Rectal smooth muscle tissue (tissue), 1 donor: ENCODE results near the gene PKN1.

Source experiments
- H3K27ac ChIP-seq: one replicate; pipeline ENCODE4 v1.7.0; 2013; ENCODE audit warnings: low read depth, low read length, inconsistent platforms
- H3K27me3 ChIP-seq: one replicate; pipeline ENCODE4 v1.7.0; 2013; ENCODE audit warnings: low read length; ENCODE audit not compliant: control insufficient read depth, insufficient read depth
- H3K36me3 ChIP-seq: one replicate; pipeline ENCODE4 v1.7.0; 2013; ENCODE audit warnings: low read length; ENCODE audit not compliant: control insufficient read depth, insufficient read depth
- H3K4me1 ChIP-seq: one replicate; pipeline ENCODE4 v1.7.0; 2013; ENCODE audit warnings: low read length; ENCODE audit not compliant: control insufficient read depth, insufficient read depth
- H3K4me3 ChIP-seq: one replicate; pipeline ENCODE4 v1.7.0; 2013; ENCODE audit warnings: low read length
- H3K9ac ChIP-seq: one replicate; pipeline ENCODE4 v1.7.0; 2013; ENCODE audit warnings: low read length

The PKN1 gene

DNA sequence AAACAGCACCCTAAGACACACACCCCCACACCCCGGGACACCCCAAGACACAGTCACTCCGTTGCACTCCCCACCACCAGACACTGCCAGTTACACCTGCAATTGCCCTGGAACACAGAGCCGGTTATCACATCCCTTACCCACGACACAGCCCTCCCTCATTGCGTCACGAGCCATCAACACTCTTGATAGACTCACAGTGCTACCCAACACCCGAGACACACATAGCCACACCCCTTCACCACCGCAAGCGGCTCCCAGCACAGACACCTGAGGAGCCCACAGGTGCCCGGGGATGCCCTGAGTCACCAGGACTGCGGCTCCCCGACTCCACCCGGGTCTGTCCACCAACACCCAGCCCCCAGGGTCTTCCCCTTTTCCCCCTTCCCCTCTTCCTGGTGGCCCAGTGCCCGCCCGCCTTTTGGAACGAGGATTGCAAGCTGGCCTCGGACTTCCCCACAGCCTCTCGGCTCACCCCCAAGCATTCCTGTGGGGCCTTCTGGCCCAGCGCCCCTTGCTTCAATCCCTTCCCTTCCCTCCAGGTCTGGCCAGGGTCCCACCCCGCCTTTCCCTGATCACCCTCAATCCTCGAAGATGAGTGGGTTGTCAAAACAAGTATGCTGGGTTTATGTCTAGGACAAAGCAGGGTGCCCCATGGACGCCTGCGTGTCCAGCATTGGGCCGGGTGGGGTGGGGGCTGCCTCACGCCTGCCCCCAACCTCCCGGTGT lies 43.7 kb downstream of the PKN1 start:
- H3K9ac ChIP-seq = no peak overlapping the region
- peaks cover 12% of the 10 kb centered on the region for H3K27me3 ChIP-seq
- H3K4me1 ChIP-seq = no peaks in the 10 kb centered on the region
- no peak overlapping the region for H3K4me3 ChIP-seq
- H3K36me3 ChIP-seq = peaks cover 7% of the 10 kb centered on the region
- H3K27ac ChIP-seq = no peak overlapping the region

DNA sequence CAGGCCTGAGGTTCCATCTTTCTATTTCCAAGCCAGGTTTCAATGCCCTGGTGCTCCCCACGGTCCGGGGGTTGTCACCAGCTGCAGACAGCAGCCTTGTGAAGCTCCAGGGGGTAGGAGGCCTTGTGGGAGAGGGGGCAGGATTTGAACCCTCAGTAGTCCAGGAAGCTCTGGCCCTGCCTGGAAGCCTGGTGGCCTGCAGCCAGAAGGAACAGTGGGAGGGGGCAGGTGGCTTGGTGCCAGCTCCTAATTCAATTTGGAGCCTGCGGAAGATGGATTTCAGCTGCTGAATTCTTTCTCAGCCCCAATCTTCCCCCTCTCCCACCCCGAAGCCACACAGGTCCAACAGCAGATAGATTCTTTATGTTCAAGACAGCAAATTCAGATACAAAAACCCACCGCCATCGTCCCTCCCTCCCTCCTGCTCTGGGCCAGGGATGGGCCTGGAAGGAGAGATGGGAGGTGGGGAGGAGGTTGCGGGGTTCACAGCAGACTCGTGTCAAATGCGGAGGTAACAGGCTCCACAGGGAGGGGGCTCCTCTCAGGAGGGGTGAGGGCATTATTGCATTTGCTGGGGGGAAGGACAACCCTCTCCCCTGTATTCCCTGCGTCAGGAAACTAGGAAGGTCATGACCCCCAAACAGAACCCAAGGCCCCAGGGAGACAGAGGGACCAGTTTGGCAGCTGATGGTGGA lies 44.5 kb downstream of the PKN1 start:
- Histone ChIP-seq H3K36me3 (peaks cover 12% of the 10 kb centered on the region), H3K4me1 (no peaks in the 10 kb centered on the region), H3K27ac (no peak overlapping the region)

DNA sequence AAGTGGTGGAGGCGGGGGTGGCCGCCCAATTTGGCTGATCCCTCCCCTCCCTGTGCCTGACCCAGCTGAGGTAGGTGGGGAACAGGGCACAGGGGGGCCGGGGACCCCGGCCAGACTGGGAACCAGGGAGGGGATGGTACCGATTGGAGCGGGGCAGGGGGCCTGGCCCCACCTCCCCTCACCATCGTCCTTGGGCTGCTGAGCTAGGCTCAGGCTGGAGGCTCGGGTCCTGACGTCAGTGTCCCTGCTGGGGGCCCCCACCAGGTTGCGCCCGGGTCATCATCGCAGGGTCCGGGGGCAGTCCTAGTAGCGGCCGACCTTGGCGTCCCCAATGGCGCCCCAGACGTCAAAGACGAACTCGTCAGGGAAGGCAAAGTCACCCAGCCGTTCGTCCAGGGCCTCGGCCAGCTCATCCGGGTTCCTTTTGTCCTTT lies 45.0 kb downstream of the PKN1 start:
- Histone ChIP-seq H3K4me3 (no peak overlapping the region), H3K36me3 (peaks cover 12% of the 10 kb centered on the region), H3K4me1 (no peaks in the 10 kb centered on the region), H3K27me3 (peaks cover 6% of the 10 kb centered on the region), H3K9ac (no peak overlapping the region), H3K27ac (no peak overlapping the region)

More for the DNA sequence above, 44.5 kb downstream of the PKN1 start:
- peaks cover 10% of the 10 kb centered on the region for H3K27me3 ChIP-seq
- H3K9ac ChIP-seq = no peak overlapping the region
- no peak overlapping the region for H3K4me3 ChIP-seq

DNA sequence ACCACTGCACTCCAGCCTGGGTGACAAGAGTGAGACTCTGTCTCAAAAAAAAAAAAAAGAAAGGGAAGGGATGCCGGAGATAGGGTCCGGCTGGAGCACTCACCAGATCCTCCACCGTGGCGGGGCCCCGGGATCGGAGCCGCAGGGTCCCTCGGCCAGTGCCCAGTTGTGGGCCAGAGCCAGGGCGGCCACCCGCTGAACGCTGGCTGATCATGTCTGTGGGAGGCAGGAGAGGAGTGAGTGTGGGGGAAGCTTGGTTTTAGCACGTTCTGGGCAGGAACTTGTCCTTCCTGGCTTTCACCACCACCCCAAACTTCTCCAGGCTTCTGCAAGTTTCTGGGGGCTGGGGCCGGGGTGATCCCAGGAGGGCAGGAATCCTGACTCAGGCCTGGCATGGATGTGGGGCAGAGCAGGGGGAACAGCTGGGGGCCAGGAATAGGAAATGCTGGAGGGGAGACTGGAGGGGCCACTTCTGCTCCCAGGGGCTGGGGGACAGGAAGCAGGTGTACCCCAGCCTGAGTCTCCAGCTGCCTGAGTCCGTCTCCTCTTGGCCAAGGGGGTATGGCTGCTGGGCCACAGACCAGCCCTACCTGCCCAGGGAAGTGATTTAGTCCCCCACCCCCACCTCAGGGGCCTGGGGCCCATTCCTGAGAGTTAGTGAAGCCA lies 46.3 kb downstream of the PKN1 start:
- Histone ChIP-seq H3K27me3 (peaks cover 6% of the 10 kb centered on the region), H3K4me1 (no peaks in the 10 kb centered on the region), H3K36me3 (peaks cover 12% of the 10 kb centered on the region), H3K9ac (no peak overlapping the region), H3K4me3 (no peak overlapping the region), H3K27ac (no peak overlapping the region)

DNA sequence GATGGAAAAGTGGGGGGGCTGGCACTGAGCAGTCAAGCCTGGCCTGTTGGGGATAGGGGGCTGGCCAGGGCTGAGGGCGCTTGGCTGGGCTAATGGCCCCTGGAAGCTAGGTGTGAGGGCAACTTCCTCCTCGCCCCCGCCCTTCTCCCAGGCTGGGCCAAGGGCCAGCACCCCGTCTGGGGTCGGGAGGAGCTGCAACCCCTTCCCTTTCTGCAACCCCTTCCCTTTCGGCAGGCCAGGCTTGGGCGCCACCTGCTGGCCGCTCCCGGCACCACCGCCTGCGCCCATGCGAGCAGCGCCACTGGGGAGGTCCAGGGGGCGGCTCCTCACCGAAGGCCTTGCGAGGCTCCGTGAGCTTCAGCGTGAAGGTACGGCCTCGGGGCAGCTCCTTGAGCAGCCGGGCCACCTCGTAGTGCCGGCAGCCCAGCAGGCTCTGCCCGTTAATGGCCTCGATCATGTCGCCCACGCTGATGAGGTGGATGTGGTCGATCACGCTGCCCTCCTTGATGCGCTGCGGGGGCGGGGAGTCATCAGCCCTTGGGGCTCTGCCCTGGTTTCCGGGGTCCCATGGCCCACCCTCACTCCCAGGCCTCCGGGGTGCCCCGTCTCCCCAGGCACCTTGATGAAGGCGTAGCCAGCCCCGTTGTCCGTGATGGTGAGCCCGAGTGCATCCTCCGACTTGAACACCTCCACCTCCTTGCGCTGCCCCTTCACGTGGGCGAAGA lies 47.0 kb downstream of the PKN1 start:
- no peak overlapping the region for H3K4me3 ChIP-seq
- no peak overlapping the region for H3K27ac ChIP-seq
- no peaks in the 10 kb centered on the region for H3K27me3 ChIP-seq
- peaks cover 12% of the 10 kb centered on the region for H3K36me3 ChIP-seq
- H3K4me1 ChIP-seq = no peaks in the 10 kb centered on the region
- no peak overlapping the region for H3K9ac ChIP-seq

DNA sequence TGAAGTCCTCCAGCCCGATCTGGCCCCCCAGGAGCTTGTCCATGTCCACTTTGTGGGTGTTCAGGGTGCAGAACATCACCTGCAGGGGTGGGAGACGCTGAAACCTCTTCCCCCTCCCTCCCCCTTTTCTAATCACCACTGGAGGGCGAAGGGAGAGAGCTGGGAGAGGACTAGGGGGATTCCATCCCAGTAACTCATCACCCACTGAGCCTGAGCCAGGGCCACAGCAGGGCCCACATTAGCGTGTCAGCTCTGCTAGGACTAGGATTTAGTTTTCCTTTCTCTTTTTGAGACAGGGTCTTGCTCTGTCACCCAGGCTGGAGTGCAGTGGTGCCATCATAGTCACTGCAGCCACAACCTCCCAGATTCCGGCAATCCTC lies 47.6 kb downstream of the PKN1 start:
- H3K27ac ChIP-seq = no peak overlapping the region
- no peak overlapping the region for H3K4me3 ChIP-seq
- H3K4me1 ChIP-seq = no peaks in the 10 kb centered on the region
- H3K36me3 ChIP-seq = peaks cover 12% of the 10 kb centered on the region
- no peaks in the 10 kb centered on the region for H3K27me3 ChIP-seq
- no peak overlapping the region for H3K9ac ChIP-seq

DNA sequence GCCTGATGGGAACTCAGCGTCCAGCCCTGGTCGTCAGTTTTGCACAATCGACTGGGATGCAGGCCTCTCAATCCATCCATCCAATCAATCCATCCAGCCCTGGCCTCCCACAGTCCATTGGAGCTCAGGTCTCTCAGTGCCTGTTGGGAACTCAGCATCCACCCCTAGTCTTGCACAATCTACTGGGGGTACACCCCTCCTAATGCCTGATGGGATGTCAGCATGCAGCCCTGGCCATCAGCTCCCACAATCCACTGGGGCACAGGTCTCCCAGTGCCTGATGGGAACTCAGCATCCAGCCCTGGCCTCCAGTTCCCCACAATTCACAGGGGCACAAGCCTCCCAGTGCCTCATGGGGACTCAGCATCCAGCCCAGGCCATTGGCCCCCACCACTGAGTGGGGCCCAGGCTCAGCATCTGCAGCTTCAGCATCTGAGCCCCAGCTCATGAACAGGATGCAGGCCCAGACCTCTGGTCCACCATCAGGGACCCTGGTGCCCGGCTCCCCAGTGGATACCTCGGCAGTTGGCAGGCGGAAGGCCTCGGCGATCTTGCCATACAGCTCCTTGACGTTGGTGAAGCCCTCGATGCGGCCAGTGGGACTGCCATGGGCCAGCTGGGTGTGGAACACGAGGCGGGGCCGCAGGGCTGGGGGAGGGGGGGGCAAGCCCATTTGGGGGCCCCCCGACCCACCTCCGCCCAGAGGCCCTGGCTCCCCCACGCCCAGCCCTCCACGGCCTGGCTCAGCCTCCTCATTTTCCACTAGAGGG lies 49.3 kb downstream of the PKN1 start:
- peaks cover 12% of the 10 kb centered on the region for H3K36me3 ChIP-seq
- H3K4me1 ChIP-seq = no peaks in the 10 kb centered on the region
- H3K27ac ChIP-seq = no peak overlapping the region
- no peaks in the 10 kb centered on the region for H3K27me3 ChIP-seq
- H3K9ac ChIP-seq = no peak overlapping the region
- no peak overlapping the region for H3K4me3 ChIP-seq

DNA sequence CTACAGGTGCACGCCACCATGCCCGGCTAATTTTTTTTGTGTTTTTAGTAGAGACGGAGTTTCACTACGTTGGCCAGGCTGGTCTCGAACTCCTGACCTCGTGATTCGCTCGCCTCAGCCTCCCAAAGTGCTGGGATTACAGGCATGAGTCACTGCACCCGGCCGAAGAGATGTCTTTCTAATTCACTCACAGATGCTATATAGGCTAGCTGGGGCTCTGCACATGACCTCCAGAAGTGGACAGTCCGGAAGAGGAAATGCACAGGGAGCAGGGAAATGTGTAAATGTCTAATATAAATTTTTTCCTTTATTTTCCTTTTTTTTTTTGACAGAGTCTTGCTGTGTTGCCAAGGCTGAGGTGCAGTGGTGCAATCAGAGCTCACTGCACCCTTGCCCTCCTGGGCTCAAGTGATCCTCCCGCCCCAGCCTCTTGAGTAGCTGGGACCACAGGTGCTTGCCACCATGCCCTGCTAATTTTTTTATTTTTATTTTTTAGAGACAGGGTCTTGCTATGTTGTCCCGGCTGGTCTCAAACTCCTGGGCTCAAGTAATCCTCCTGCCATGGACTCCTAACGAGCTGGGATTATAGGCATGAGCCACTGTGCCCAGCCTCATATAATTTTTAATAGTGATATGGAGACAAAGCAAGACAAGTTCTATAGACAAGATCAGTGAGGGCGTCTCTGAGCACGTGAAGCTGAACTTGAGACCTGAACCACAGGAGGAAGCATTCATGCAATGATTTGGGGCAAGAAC lies 54.4 kb downstream of the PKN1 start:
- no peaks in the 10 kb centered on the region for H3K4me1 ChIP-seq
- H3K27me3 ChIP-seq = no peaks in the 10 kb centered on the region
- H3K9ac ChIP-seq = no peak overlapping the region
- no peak overlapping the region for H3K4me3 ChIP-seq
- H3K27ac ChIP-seq = no peak overlapping the region
- peaks cover 4% of the 10 kb centered on the region for H3K36me3 ChIP-seq

DNA sequence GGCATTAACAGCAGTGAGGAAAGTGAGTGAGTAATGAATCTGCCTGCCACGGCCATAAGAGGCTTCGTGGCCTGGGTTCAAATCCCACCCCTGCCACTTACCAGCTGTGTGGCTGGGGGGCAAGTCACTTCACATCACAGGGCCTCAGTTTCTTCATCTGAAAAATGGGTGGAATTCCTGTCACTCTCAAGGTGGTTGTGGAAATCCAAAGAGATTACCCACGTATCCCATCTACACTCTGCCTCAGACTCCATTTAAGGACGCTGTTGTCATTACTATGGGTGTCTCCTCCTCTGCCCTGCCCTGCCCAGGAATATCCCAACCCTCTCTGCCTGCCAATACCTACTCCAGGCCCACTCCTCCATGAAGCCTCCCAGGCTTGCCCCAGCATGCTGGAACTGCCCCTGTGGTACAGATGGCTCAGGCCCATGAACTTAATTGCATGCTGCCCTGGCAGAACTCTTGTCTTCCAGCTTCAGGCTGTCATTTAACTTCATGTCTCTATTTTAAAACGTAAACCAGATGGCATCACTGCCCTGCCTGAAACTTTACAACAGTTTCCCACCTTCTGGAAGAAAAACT lies 59.7 kb downstream of the PKN1 start:
- Histone ChIP-seq H3K4me3 (no peak overlapping the region), H3K36me3 (peaks cover 3% of the 10 kb centered on the region), H3K27ac (no peak overlapping the region)

GRCh38 chr19:14494411-14494810 lies 61.3 kb downstream of the PKN1 start:
- Histone ChIP-seq H3K27me3 (no peaks in the 10 kb centered on the region), H3K4me1 (peaks cover 5% of the 10 kb centered on the region), H3K4me3 (peak overlapping the region; percentile 70), H3K27ac (no peak overlapping the region), H3K36me3 (no peaks in the 10 kb centered on the region), H3K9ac (no peak overlapping the region)

More for the DNA sequence above, 59.7 kb downstream of the PKN1 start:
- Histone ChIP-seq H3K27me3 (no peaks in the 10 kb centered on the region), H3K9ac (no peak overlapping the region), H3K4me1 (peaks cover 5% of the 10 kb centered on the region)
